GM12872 (cell line): ENCODE measurements around the gene CCSER1.

ENCODE experiments used
- TF ChIP-seq, protein P1 (sequence below): IDR thresholded peaks from 3 replicates; pipeline ENCODE4 v1.5.1; 2011; ENCODE audit warnings: low read depth, mild to moderate bottlenecking, low read length, moderate library complexity; ENCODE audit not compliant: insufficient read depth

The CCSER1 gene

GRCh38 chr4:90733211-90733610, 606.0 kb downstream of the CCSER1 start:
- TF ChIP-seq, protein P1, sequence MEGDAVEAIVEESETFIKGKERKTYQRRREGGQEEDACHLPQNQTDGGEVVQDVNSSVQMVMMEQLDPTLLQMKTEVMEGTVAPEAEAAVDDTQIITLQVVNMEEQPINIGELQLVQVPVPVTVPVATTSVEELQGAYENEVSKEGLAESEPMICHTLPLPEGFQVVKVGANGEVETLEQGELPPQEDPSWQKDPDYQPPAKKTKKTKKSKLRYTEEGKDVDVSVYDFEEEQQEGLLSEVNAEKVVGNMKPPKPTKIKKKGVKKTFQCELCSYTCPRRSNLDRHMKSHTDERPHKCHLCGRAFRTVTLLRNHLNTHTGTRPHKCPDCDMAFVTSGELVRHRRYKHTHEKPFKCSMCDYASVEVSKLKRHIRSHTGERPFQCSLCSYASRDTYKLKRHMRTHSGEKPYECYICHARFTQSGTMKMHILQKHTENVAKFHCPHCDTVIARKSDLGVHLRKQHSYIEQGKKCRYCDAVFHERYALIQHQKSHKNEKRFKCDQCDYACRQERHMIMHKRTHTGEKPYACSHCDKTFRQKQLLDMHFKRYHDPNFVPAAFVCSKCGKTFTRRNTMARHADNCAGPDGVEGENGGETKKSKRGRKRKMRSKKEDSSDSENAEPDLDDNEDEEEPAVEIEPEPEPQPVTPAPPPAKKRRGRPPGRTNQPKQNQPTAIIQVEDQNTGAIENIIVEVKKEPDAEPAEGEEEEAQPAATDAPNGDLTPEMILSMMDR, result no peak

GRCh38 chr4:90745176-90745575, 618.0 kb downstream of the CCSER1 start:
- TF ChIP-seq, protein P1, result no peak

DNA sequence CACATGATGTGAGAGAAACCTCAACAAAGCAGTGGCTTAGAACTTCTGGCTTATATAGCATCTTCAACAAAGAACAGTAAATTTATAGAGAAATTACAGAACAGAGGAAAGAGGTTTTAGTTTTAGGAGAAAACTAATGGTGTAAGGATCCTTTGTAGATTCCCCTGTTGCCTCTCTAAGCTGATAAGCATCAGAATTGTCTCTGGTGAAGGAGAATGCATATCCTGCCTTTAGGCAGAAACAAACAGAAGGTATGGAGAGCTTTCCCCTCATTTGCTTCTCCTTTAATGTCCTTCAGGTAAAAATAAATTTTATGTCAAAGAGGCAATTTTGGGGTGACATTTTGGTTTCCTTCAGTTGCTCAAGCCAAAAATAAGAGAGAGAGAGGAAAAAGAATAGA, 625.9 kb downstream of the CCSER1 start:
- TF ChIP-seq, protein P1, result no peak

DNA sequence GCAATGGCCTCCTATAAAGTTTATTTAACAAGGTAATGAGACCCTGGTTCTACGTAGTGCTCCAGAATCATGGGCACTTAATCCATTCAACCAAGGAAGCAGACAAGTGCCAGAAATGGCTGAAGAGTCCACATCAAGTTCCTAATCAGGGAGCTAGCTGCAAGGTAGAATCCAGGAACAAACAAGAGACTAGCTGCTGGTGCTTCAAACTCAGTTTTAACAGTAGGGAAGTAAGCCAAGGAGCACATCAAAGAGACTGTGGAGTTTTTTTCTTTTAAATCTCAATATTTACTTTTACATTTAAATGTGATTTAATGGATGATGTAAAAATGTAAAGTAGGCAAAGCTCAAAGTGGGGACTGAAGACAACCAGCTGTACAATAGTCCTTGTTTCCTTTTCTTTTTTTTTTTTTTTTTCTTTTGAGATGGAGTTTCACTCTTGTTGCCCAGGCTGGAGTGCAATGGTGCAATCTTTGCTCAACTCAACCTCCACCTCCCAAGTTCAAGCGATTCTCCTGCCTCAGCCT, 630.4 kb downstream of the CCSER1 start:
- TF ChIP-seq, protein P1, result no peak

DNA sequence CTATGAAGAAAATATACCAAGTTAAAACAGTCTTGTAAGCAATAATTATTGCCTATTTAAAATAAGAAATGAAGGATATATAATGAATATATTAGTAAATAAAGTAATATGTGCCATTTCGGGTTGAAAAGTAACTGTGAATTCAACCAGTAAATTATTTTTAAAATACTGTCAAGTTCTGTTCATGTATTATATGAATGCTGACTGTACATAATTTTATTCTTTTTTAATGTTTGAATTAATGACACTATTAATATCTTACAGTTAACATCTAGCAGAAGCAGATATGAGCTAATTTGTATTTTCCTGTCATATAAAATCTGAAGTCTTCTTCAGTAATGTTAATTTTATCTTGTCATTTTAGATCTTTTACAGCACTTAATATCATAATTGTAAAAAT, 632.9 kb downstream of the CCSER1 start:
- TF ChIP-seq, protein P1, result no peak

DNA sequence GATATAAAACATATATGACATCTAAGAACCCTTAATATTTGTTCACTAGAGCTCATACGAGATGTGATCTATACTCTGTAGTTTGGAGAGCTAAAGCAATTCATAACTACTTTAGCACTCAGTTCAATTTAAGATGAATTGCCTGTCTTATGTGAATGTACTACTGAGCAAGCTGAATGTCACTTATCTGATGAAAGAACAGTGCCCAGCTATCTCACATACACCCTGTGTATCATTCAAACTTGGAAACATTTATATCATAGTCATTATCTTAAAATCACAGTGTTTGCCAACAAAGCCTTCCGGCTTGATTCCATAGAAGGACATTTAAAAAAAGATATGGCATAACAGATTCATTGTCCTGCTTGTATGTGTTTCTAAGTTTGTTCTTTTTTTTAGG, 639.6 kb downstream of the CCSER1 start:
- TF ChIP-seq, protein P1, result no peak

- TF ChIP-seq, protein P1, result no peak
These were observed 642.1 kb downstream of the CCSER1 start for GRCh38 chr4:90769251-90769650.
